PC-9 (cell line): Measurements from ENCODE around the gene APBA1. TPM values are rescaled to one million over a fixed set of nuclear protein-coding genes. Genes with fewer than 3 reads are reported as not detected.

Source experiments
- BruUV-seq: library from RNA; stranded (reverse); fragments of 400-500 nt; replicated peaks from 2 replicates; lab custom pipeline; 2021; lab: Mats Ljungman, UMichigan
- CTCF ChIA-PET: fragments of 300-600 bp; sonication (Branson Sonifier 250); formaldehyde crosslinking; loops from one replicate; lab custom pipeline; 2022; ENCODE audit warnings: antibody characterized with exemption; lab: Charles Lee
- POLR2A ChIA-PET: fragments of 300-600 bp; sonication (Branson Sonifier 250); formaldehyde crosslinking; loops from one replicate; lab custom pipeline; 2022; ENCODE audit warnings: antibody characterized with exemption; ENCODE audit not compliant: unreplicated experiment; lab: Charles Lee
- DNase-seq, 2 experiments: peaks; one replicate each; pipeline versions ENCODE4 v3.0.0 to v3.0.0-alpha.2; 2015 to 2022; ENCODE audit warnings: mixed read lengths in 1 of 2
- H2AFZ ChIP-seq: fragments of 200-600 bp; sonication (generic); 2 replicates; pipeline ENCODE4 v1.8.1; 2017; ENCODE audit warnings: antibody characterized with exemption
- H3F3A ChIP-seq: fragments of 200-600 bp; sonication (generic); 2 replicates; pipeline ENCODE4 v1.8.1; 2017; ENCODE audit warnings: antibody characterized with exemption, mild to moderate bottlenecking, low read depth; ENCODE audit not compliant: insufficient read depth
- H3K27ac ChIP-seq: fragments of 200-600 bp; sonication (generic); 2 replicates; pipeline ENCODE4 v1.6.1; 2016; ENCODE audit warnings: mixed run types
- H3K27me3 ChIP-seq: fragments of 200-600 bp; sonication (generic); 2 replicates; pipeline ENCODE4 v1.6.1; 2016; ENCODE audit warnings: low read depth, mixed run types; ENCODE audit not compliant: insufficient read depth
- H3K36me3 ChIP-seq: fragments of 200-600 bp; sonication (generic); 2 replicates; pipeline ENCODE4 v1.6.1; 2016; ENCODE audit warnings: low read depth, mixed run types
- H3K4me1 ChIP-seq: fragments of 200-600 bp; sonication (generic); replicated peaks from 2 replicates; pipeline ENCODE4 v1.6.1; 2016; ENCODE audit warnings: mixed run types; ENCODE audit not compliant: insufficient read depth
- H3K4me2 ChIP-seq: fragments of 200-600 bp; sonication (generic); 2 replicates; pipeline ENCODE4 v1.6.1; 2017; ENCODE audit warnings: mixed run types
- H3K4me3 ChIP-seq: fragments of 200-600 bp; sonication (generic); 2 replicates; pipeline ENCODE4 v1.6.1; 2016; ENCODE audit warnings: mixed run types
- H3K79me2 ChIP-seq: fragments of 200-600 bp; sonication (generic); 2 replicates; pipeline ENCODE4 v1.6.1; 2017; ENCODE audit warnings: low read depth, mixed run types
- H3K9me2 ChIP-seq: fragments of 200-600 bp; sonication (generic); 2 replicates; pipeline ENCODE4 v1.8.1; 2017; ENCODE audit warnings: mild to moderate bottlenecking; ENCODE audit not compliant: insufficient read depth
- H3K9me3 ChIP-seq: fragments of 200-600 bp; sonication (generic); 2 replicates; pipeline ENCODE4 v1.8.1; 2016; ENCODE audit warnings: low read depth; ENCODE audit not compliant: insufficient read depth
- H4K20me1 ChIP-seq: fragments of 200-600 bp; sonication (generic); 2 replicates; pipeline ENCODE4 v1.8.1; 2017; ENCODE audit not compliant: insufficient read depth
- CTCF ChIP-seq: fragments of 200-600 bp; sonication (generic); conservative IDR thresholded peaks from 2 replicates; pipeline ENCODE4 v1.6.1; 2017; ENCODE audit warnings: mixed run types, antibody characterized with exemption, mild to moderate bottlenecking, moderate library complexity
- EZH2 ChIP-seq: fragments of 200-600 bp; sonication (generic); IDR thresholded peaks from 2 replicates; pipeline ENCODE4 v1.8.0; 2017; ENCODE audit warnings: antibody characterized with exemption, low read depth
- intact Hi-C: fragments of 100-400 bp; cut with micrococcal nuclease; formaldehyde crosslinking; loops from one replicate; pipeline ENCODE4 v1.10.0; 2022; ENCODE audit not compliant: unreplicated experiment
- total RNA-seq: library from RNA; stranded (reverse); gene quantifications from 2 replicates; pipeline ENCODE4 v1.2.3, GENCODE V29; 2021

The APBA1 gene
- total RNA-seq, 1 experiment from 2014 or later = 0.44 TPM

GRCh38 chr9:69542942-69543704, 129.0 kb downstream of the APBA1 start:
- H3K4me3 ChIP-seq = no peak overlapping the region
- no peak for TF ChIP-seq EZH2

GRCh38 chr9:69542058-69542457, 130.1 kb downstream of the APBA1 start:
- CTCF ChIA-PET = no interaction called here
- H3K27me3 ChIP-seq = no peaks in the 10 kb centered on the region; the same call in none of the 2 replicates
- H3K9me2 ChIP-seq = no peaks in the 10 kb centered on the region
- POLR2A ChIA-PET = no interaction called here
- H4K20me1 ChIP-seq = no peaks in the 10 kb centered on the region
- no peaks in the 10 kb centered on the region for H3F3A ChIP-seq
- H3K9me3 ChIP-seq = no peaks in the 10 kb centered on the region
- TF ChIP-seq CTCF (no peak), EZH2 (no peak)
- H3K4me3 ChIP-seq = no peak overlapping the region
- no peaks in the 10 kb centered on the region for H3K79me2 ChIP-seq
- no peaks in the 10 kb centered on the region for H3K36me3 ChIP-seq
- BruUV-seq = no TSS peak
- no peaks in the 10 kb centered on the region for H3K4me1 ChIP-seq
- H3K4me2 ChIP-seq = no peak overlapping the region
- DNase-seq = no peak
- H3K27ac ChIP-seq = no peak overlapping the region
- intact Hi-C loops = no loop called here
- H2AFZ ChIP-seq = no peak overlapping the region

More at GRCh38 chr9:69542942-69543704, 129.0 kb downstream of the APBA1 start:
- intact Hi-C loops = no loop called here
- no peaks in the 10 kb centered on the region for H4K20me1 ChIP-seq
- H3F3A ChIP-seq = no peaks in the 10 kb centered on the region
- no peaks in the 10 kb centered on the region for H3K36me3 ChIP-seq
- H3K4me1 ChIP-seq = no peaks in the 10 kb centered on the region
- no peaks in the 10 kb centered on the region for H3K9me3 ChIP-seq
- POLR2A ChIA-PET = no interaction called here
- H3K27ac ChIP-seq = no peak overlapping the region
- H3K27me3 ChIP-seq = peaks cover 1% of the 10 kb centered on the region; the same call in 1 of the 2 replicates
- no peak overlapping the region for H2AFZ ChIP-seq
- H3K9me2 ChIP-seq = no peaks in the 10 kb centered on the region
- BruUV-seq = no TSS peak
- no peak for DNase-seq
- CTCF ChIA-PET = no interaction called here
- no peak overlapping the region for H3K4me2 ChIP-seq
- no peaks in the 10 kb centered on the region for H3K79me2 ChIP-seq

GRCh38 chr9:69535911-69536310, 136.3 kb downstream of the APBA1 start:
- Histone ChIP-seq H2AFZ (no peak overlapping the region), H3K9me3 (no peaks in the 10 kb centered on the region), H3K27ac (no peak overlapping the region), H3F3A (no peaks in the 10 kb centered on the region), H4K20me1 (no peaks in the 10 kb centered on the region), H3K9me2 (no peaks in the 10 kb centered on the region), H3K4me1 (no peaks in the 10 kb centered on the region), H3K4me3 (no peak overlapping the region), H3K36me3 (no peaks in the 10 kb centered on the region), H3K79me2 (no peaks in the 10 kb centered on the region), H3K27me3 (no peaks in the 10 kb centered on the region; the same call in none of the 2 replicates), H3K4me2 (no peak overlapping the region)
- BruUV-seq = no TSS peak
- intact Hi-C loops = no loop called here
- POLR2A ChIA-PET = no interaction called here
- CTCF ChIA-PET = no interaction called here
- DNase-seq = no peak
- TF ChIP-seq CTCF (no peak), EZH2 (no peak)
